ENCODE results near the gene MYH10. TPM values are rescaled to one million over a fixed set of nuclear protein-coding genes. Genes with fewer than 3 reads are reported as not detected.
A peak's percentile ranks its signal among the peaks of the same experiment; 100 is the strongest.

The MYH10 gene
- total and polyA plus RNA-seq, 9 of the 15 experiments (the other 6 are each of a cell fraction or from before 2014, with no cell fraction given): 16.3 to 95.3 (median 39.7) TPM

DNA sequence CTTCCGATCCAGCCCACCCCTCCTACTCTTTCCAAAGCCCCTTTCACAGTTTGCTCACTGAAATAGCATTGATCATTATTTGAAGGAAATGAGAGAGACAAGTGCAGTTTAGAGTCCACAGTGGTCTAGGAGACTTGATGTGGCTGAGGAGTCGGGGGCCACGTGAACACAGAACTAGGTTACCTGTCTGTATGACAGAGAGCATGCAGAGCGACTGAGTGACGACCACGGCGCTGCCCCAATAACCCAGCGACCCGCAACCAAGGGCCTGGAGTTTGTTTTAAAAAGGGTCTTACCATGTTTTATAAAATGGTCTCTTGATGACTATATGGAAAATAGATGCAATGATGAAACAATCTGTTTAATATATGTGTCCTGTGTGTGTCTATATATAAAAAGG is 155.3 kb downstream of the MYH10 start:
- Histone ChIP-seq H3K27me3 (ENCODE audit: control insufficient read depth in 2 of 2, insufficient read depth in 2 of 2, low read length in 2 of 2) (no peaks in the 10 kb centered on the region), H3K4me3 (no peak overlapping the region), H3K4me2 (ENCODE audit: insufficient read depth, low read length) (no peak overlapping the region), H4K20me1 (replicated peaks; ENCODE audit: control insufficient read depth, insufficient read depth, low read length) (0 out of 2 replicates have a peak, but pooled peaks cover 4% of the 10 kb centered on the region), H3K27ac (ENCODE audit: extremely low read depth, low read depth, low read length) (no peak overlapping the region), H3K9me1 (ENCODE audit: control insufficient read depth, insufficient read depth, low read length) (no peaks in the 10 kb centered on the region), H3K9ac (ENCODE audit: insufficient read depth in 1 of 2, low read depth in 2 of 2, low read length in 2 of 2) (no peak overlapping the region), H3K79me2 (ENCODE audit: control insufficient read depth, insufficient read depth, low read length) (no peaks in the 10 kb centered on the region), H3K36me3 (ENCODE audit: control insufficient read depth, insufficient read depth, low read length) (peaks cover 86% of the 10 kb centered on the region; the same call in 2 of the 3 replicates), H3K4me1 (replicated peaks in 1 of 2; ENCODE audit: control insufficient read depth in 2 of 2, insufficient read depth in 2 of 2, low read length in 2 of 2) (no peaks in the 10 kb centered on the region), H2AFZ (ENCODE audit: low read depth, low read length) (no peak overlapping the region), H3K9me3 (replicated peaks; ENCODE audit: control insufficient read depth, insufficient read depth, low read depth, low read length) (no peaks in the 10 kb centered on the region)
- ChIA-PET CTCF (ENCODE audit: low intra/inter-chr PET ratio) (no interaction called here), POLR2A (interaction anchor here (1.3 kb wide), 1 partner anchor 12 kb away, joined by 4 read pairs; no protein-coding TSS in a partner anchor)
- WGBS (ENCODE audit: insufficient coverage, low coverage, missing lambda C conversion rate): 87% methylated on average over 3 of the region's 9 CpGs
- FAIRE-seq (no peak), ATAC-seq (no peak), DNase-seq (ENCODE audit: extremely low read depth in 1 of 4, low spot score in 3 of 4) (no peak)
- intact Hi-C loops (cut with micrococcal nuclease) (no loop called here), in situ Hi-C loops (cut with MboI) (no loop called here)
- TF ChIP-seq CBX1 (IDR thresholded peaks at IDR 0.05; ENCODE audit: low read depth) (no peak), CCAR2 (IDR thresholded peaks at IDR 0.05; ENCODE audit: low read depth, low read length) (no peak), SIN3B (IDR thresholded peaks at IDR 0.05; ENCODE audit: low read depth) (no peak), SNRNP70 (optimal IDR thresholded peaks at IDR 0.05; ENCODE audit: low read depth, low read length) (no peak), POLR2AphosphoS2 (IDR thresholded peaks at IDR 0.05; ENCODE audit: low read length) (peak; percentile 25; the same call in 1 of the 2 replicates)
- TSS peak; percentile 60 for BruUV-seq (replicated peaks)

DNA sequence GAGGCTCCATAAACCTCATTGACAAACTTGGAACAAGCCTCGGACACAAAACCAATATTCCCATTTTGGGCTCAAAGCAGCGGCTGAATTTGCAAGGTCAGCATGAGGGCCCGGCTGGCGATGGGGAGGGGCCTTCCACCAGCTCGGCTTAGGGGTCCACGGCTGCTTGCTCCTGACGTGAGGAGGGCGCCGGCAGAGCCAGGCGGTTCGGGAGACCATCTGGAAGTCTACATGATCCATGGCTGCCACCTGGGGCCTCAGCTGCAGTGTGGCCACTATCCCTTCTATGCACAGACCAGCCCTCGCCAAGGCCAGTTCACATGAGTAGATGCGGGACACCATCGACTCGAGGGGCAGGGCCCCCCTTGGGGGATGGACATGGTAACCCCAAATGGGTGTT is 155.7 kb downstream of the MYH10 start:
- no TSS peak for BruUV-seq (replicated peaks)
- peaks cover 82% of the 10 kb centered on the region; the same call in 2 of the 3 replicates for H3K36me3 ChIP-seq (ENCODE audit: control insufficient read depth, insufficient read depth, low read length)
- 0 out of 2 replicates have a peak, but pooled peaks cover 4% of the 10 kb centered on the region for H4K20me1 ChIP-seq (replicated peaks; ENCODE audit: control insufficient read depth, insufficient read depth, low read length)
- WGBS (ENCODE audit: insufficient coverage, low coverage, missing lambda C conversion rate): 92% methylated on average over 8 of the region's 15 CpGs
- H3K9ac ChIP-seq (ENCODE audit: insufficient read depth in 1 of 2, low read depth in 2 of 2, low read length in 2 of 2): no peak overlapping the region
- H3K9me3 ChIP-seq (replicated peaks; ENCODE audit: control insufficient read depth, insufficient read depth, low read depth, low read length): no peaks in the 10 kb centered on the region
- H3K9me1 ChIP-seq (ENCODE audit: control insufficient read depth, insufficient read depth, low read length): no peaks in the 10 kb centered on the region
- in situ Hi-C loops (cut with MboI) (no loop called here), intact Hi-C loops (cut with micrococcal nuclease) (no loop called here)
- H3K27ac ChIP-seq (ENCODE audit: extremely low read depth, low read depth, low read length): no peak overlapping the region
- FAIRE-seq (no peak), DNase-seq (ENCODE audit: extremely low read depth in 1 of 4, low spot score in 3 of 4) (no peak), ATAC-seq (no peak; the same call in 2 of the 3 replicates)
- POLR2A ChIA-PET: interaction anchor here (1.3 kb wide), 1 partner anchor 13 kb away, joined by 4 read pairs; no protein-coding TSS in a partner anchor
- no peaks in the 10 kb centered on the region for H3K79me2 ChIP-seq (ENCODE audit: control insufficient read depth, insufficient read depth, low read length)
- H3K27me3 ChIP-seq (ENCODE audit: control insufficient read depth in 2 of 2, insufficient read depth in 2 of 2, low read length in 2 of 2): no peaks in the 10 kb centered on the region
- no peak overlapping the region for H3K4me3 ChIP-seq
- H3K4me2 ChIP-seq (ENCODE audit: insufficient read depth, low read length): no peak overlapping the region
- H3K4me1 ChIP-seq (replicated peaks in 1 of 2; ENCODE audit: control insufficient read depth in 2 of 2, insufficient read depth in 2 of 2, low read length in 2 of 2): no peaks in the 10 kb centered on the region
- H2AFZ ChIP-seq (ENCODE audit: low read depth, low read length): no peak overlapping the region
- CTCF ChIA-PET (ENCODE audit: low intra/inter-chr PET ratio): no interaction called here
- TF ChIP-seq FOS (IDR thresholded peaks at IDR 0.05; ENCODE audit: extremely low read depth, insufficient read length) (no peak), RBM22 (IDR thresholded peaks at IDR 0.05; ENCODE audit: low read depth, low read length, poor library complexity, severe bottlenecking) (peak; percentile 43), ZC3H8 (IDR thresholded peaks at IDR 0.05) (no peak), TRIM24 (IDR thresholded peaks at IDR 0.05) (no peak), RBM15 (IDR thresholded peaks at IDR 0.05; ENCODE audit: insufficient read depth, low read length) (no peak), EZH2 (IDR thresholded peaks at IDR 0.05; ENCODE audit: borderline replicate concordance, low read depth, low read length) (no peak), BHLHE40 (IDR thresholded peaks at IDR 0.05; ENCODE audit: low read length) (no peak), XRCC5 (IDR thresholded peaks at IDR 0.05; ENCODE audit: low read depth, low read length) (no peak), MAFK (IDR thresholded peaks at IDR 0.05; ENCODE audit: low read length) (0 out of 2 replicates have a peak, but pooled peaks have one; percentile 15), POLR2G (IDR thresholded peaks at IDR 0.05; ENCODE audit: low read depth, low read length) (peak; percentile 66)
- TF ChIP-seq, protein P1, sequence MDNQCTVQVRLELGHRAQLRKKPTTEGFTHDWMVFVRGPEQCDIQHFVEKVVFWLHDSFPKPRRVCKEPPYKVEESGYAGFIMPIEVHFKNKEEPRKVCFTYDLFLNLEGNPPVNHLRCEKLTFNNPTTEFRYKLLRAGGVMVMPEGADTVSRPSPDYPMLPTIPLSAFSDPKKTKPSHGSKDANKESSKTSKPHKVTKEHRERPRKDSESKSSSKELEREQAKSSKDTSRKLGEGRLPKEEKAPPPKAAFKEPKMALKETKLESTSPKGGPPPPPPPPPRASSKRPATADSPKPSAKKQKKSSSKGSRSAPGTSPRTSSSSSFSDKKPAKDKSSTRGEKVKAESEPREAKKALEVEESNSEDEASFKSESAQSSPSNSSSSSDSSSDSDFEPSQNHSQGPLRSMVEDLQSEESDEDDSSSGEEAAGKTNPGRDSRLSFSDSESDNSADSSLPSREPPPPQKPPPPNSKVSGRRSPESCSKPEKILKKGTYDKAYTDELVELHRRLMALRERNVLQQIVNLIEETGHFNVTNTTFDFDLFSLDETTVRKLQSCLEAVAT (IDR thresholded peaks at IDR 0.05): no peak
- TF ChIP-seq, protein P2, sequence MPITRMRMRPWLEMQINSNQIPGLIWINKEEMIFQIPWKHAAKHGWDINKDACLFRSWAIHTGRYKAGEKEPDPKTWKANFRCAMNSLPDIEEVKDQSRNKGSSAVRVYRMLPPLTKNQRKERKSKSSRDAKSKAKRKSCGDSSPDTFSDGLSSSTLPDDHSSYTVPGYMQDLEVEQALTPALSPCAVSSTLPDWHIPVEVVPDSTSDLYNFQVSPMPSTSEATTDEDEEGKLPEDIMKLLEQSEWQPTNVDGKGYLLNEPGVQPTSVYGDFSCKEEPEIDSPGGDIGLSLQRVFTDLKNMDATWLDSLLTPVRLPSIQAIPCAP (CRISPR knock-in tag; IDR thresholded peaks at IDR 0.05; ENCODE audit: borderline replicate concordance): no peak

Measured in K562 (cell line).